IMR-90 (cell line): ENCODE measurements around the gene KRTAP9-1. TPM values are rescaled to one million over a fixed set of nuclear protein-coding genes. Genes with fewer than 3 reads are reported as not detected.

ENCODE experiments used
- ATAC-seq: fragments of 200-7000 bp; cut with Tn5 transposase; 2 replicates; pipeline ENCODE4 v1.9.1; 2020; ENCODE audit warnings: low read depth, mild to moderate bottlenecking, moderate library complexity
- BruUV-seq: library from RNA; stranded (reverse); fragments of 400-500 nt; replicated peaks from 2 replicates; lab custom pipeline; 2021; lab: Mats Ljungman, UMichigan
- CTCF ChIA-PET: fragments of 300-600 bp; formaldehyde crosslinking; extraction: SDS; loops from one replicate; lab custom pipeline; 2021; ENCODE audit warnings: antibody characterized with exemption; lab: Yijun Ruan, JAX
- POLR2A ChIA-PET: fragments of 300-600 bp; sonication (Branson Sonifier 250); formaldehyde crosslinking; loops from one replicate; lab custom pipeline; 2022; ENCODE audit warnings: antibody characterized with exemption; ENCODE audit not compliant: unreplicated experiment; lab: Charles Lee
- DNase-seq: peaks from one replicate; pipeline ENCODE4 v3.0.0; 2013
- H2AFZ ChIP-seq: replicated peaks from 2 replicates; pipeline ENCODE3; 2013; ENCODE audit warnings: low read length, mild to moderate bottlenecking; ENCODE audit not compliant: poor library complexity
- H2AK5ac ChIP-seq: 2 replicates; pipeline ENCODE4 v1.6.1; 2013; ENCODE audit warnings: low read depth, low read length, inconsistent platforms
- H2AK9ac ChIP-seq: replicated peaks from 2 replicates; pipeline ENCODE3; 2013; ENCODE audit warnings: mild to moderate bottlenecking, low read depth, low read length, moderate library complexity; ENCODE audit not compliant: poor library complexity
- H2BK120ac ChIP-seq: 2 replicates; pipeline ENCODE4 v1.6.1; 2013; ENCODE audit warnings: low read depth, low read length, inconsistent platforms
- H2BK15ac ChIP-seq: 3 replicates; pipeline ENCODE4 v1.6.1; 2013; ENCODE audit warnings: low read depth, low read length, inconsistent platforms
- H2BK20ac ChIP-seq: 2 replicates; pipeline ENCODE4 v1.6.1; 2013; ENCODE audit warnings: low read depth, mild to moderate bottlenecking, inconsistent platforms, low read length, moderate library complexity
- H2BK5ac ChIP-seq: 2 replicates; pipeline ENCODE4 v1.6.1; 2013; ENCODE audit warnings: mild to moderate bottlenecking, low read depth, low read length, inconsistent platforms; ENCODE audit not compliant: poor library complexity, severe bottlenecking
- H3K14ac ChIP-seq: replicated peaks from 2 replicates; pipeline ENCODE4 v1.6.1; 2013; ENCODE audit warnings: low read depth, low read length, inconsistent platforms
- H3K18ac ChIP-seq: 2 replicates; pipeline ENCODE4 v1.6.1; 2013; ENCODE audit warnings: low read depth, low read length, control low read depth
- H3K23ac ChIP-seq: 2 replicates; pipeline ENCODE4 v1.6.1; 2013; ENCODE audit warnings: low read depth, low read length, inconsistent platforms
- H3K27ac ChIP-seq: 2 replicates; pipeline ENCODE4 v1.5.1; 2013; ENCODE audit warnings: mild to moderate bottlenecking, control low read depth, low read length; ENCODE audit not compliant: insufficient read depth
- H3K27me3 ChIP-seq: 2 replicates; pipeline ENCODE4 v1.6.1; 2013; ENCODE audit warnings: low read length; ENCODE audit not compliant: control insufficient read depth, insufficient read depth
- H3K36me3 ChIP-seq: 2 replicates; pipeline ENCODE4 v1.6.1; 2013; ENCODE audit warnings: low read length, mixed read lengths; ENCODE audit not compliant: control insufficient read depth, insufficient read depth
- H3K4ac ChIP-seq: 2 replicates; pipeline ENCODE4 v1.6.1; 2013; ENCODE audit warnings: low read depth, low read length, inconsistent platforms
- H3K4me1 ChIP-seq: 2 replicates; pipeline ENCODE4 v1.6.1; 2013; ENCODE audit warnings: low read length, mixed read lengths; ENCODE audit not compliant: control insufficient read depth, insufficient read depth
- H3K4me2 ChIP-seq: 2 replicates; pipeline ENCODE4 v1.6.1; 2013; ENCODE audit warnings: low read depth, mild to moderate bottlenecking, control low read depth, low read length, moderate library complexity
- H3K4me3 ChIP-seq: 2 replicates; pipeline ENCODE4 v1.5.1; 2013; ENCODE audit warnings: low read depth, mild to moderate bottlenecking, control low read depth, low read length, moderate library complexity; ENCODE audit not compliant: insufficient read depth
- H3K56ac ChIP-seq: 2 replicates; pipeline ENCODE4 v1.6.1; 2013; ENCODE audit warnings: low read length, inconsistent platforms; ENCODE audit not compliant: insufficient read depth; ENCODE audit errors: extremely low read depth
- H3K79me1 ChIP-seq, 2 experiments: 2 replicates each; pipeline ENCODE4 v1.6.1; 2013; ENCODE audit warnings: low read length in 2 of 2, inconsistent platforms in 1 of 2, low read depth in 1 of 2
- H3K9ac ChIP-seq: 2 replicates; pipeline ENCODE4 v1.6.1; 2013; ENCODE audit warnings: low read depth, low read length, control low read depth
- H3K9me1 ChIP-seq: 2 replicates; pipeline ENCODE4 v1.6.1; 2013; ENCODE audit warnings: low read length, inconsistent platforms; ENCODE audit not compliant: insufficient read depth
- H3K9me3 ChIP-seq: 2 replicates; pipeline ENCODE4 v1.6.1; 2013; ENCODE audit warnings: low read length; ENCODE audit not compliant: control insufficient read depth, insufficient read depth
- H4K20me1 ChIP-seq: 2 replicates; pipeline ENCODE4 v1.6.1; 2013; ENCODE audit warnings: low read length, inconsistent platforms; ENCODE audit not compliant: insufficient read depth
- H4K5ac ChIP-seq: 2 replicates; pipeline ENCODE4 v1.6.1; 2013; ENCODE audit warnings: mild to moderate bottlenecking, low read depth, low read length, control low read depth
- H4K8ac ChIP-seq, 2 experiments: 2 replicates each; pipeline ENCODE4 v1.6.1; 2013; ENCODE audit warnings: low read depth in 2 of 2, low read length in 2 of 2, control low read depth in 1 of 2, inconsistent platforms in 1 of 2
- H4K91ac ChIP-seq: 2 replicates; pipeline ENCODE4 v1.6.1; 2013; ENCODE audit warnings: low read depth, low read length, inconsistent platforms; ENCODE audit not compliant: insufficient read depth
- BHLHE40 ChIP-seq: fragments of 150-350 bp; IDR thresholded peaks from 2 replicates; pipeline ENCODE4 v1.6.1; 2016; ENCODE audit warnings: mild to moderate bottlenecking, low read depth, low read length
- CEBPB ChIP-seq: IDR thresholded peaks from 2 replicates; pipeline ENCODE4 v1.6.1; 2012; ENCODE audit warnings: low read depth, low read length, improper control_type of control experiment
- CHD1 ChIP-seq: IDR thresholded peaks from 2 replicates; pipeline ENCODE4 v1.6.1; 2012; ENCODE audit warnings: low read depth, low read length, improper control_type of control experiment
- FOS ChIP-seq: fragments of 150-350 bp; IDR thresholded peaks from 2 replicates; pipeline ENCODE4 v1.6.1; 2016; ENCODE audit warnings: low read depth, low read length
- MAFK ChIP-seq: IDR thresholded peaks from 2 replicates; pipeline ENCODE4 v1.6.1; 2012; ENCODE audit warnings: low read depth, low read length, improper control_type of control experiment
- MAZ ChIP-seq: IDR thresholded peaks from 2 replicates; pipeline ENCODE4 v1.6.1; 2012; ENCODE audit warnings: low read depth, mild to moderate bottlenecking, low read length, improper control_type of control experiment, moderate library complexity, borderline replicate concordance
- MXI1 ChIP-seq: IDR thresholded peaks from 2 replicates; pipeline ENCODE4 v1.6.1; 2012; ENCODE audit warnings: low read depth, mild to moderate bottlenecking, low read length, moderate library complexity, borderline replicate concordance
- NFE2L2 ChIP-seq: fragments of 150-350 bp; IDR thresholded peaks from 2 replicates; pipeline ENCODE4 v1.6.1; 2016; ENCODE audit warnings: low read depth, mild to moderate bottlenecking, low read length
- POLR2A ChIP-seq: IDR thresholded peaks from 2 replicates; pipeline ENCODE4 v1.6.1; 2012; ENCODE audit warnings: mild to moderate bottlenecking, low read depth, low read length
- RAD21 ChIP-seq: IDR thresholded peaks from 2 replicates; pipeline ENCODE4 v1.6.1; 2012; ENCODE audit warnings: low read length, improper control_type of control experiment
- RCOR1 ChIP-seq: IDR thresholded peaks from 2 replicates; pipeline ENCODE4 v1.6.1; 2012; ENCODE audit warnings: mild to moderate bottlenecking, low read length, improper control_type of control experiment; ENCODE audit not compliant: insufficient replicate concordance
- RFX5 ChIP-seq: IDR thresholded peaks from 2 replicates; pipeline ENCODE4 v1.8.0; 2012; ENCODE audit warnings: low read depth, mild to moderate bottlenecking, low read length, moderate library complexity
- SMC3 ChIP-seq: fragments of 150-350 bp; IDR thresholded peaks from 2 replicates; pipeline ENCODE4 v1.6.1; 2016; ENCODE audit warnings: low read depth, mild to moderate bottlenecking, antibody characterized with exemption, low read length, moderate library complexity
- WGBS, 2 experiments: methylation state at CpG; one replicate each; pipeline versions ENCODE4 v1.1.5 to v1.1.7; 2013; ENCODE audit warnings: missing lambda C conversion rate in 2 of 2; ENCODE audit not compliant: insufficient read length in 1 of 2; ENCODE audit errors: extremely low coverage in 2 of 2; 5-methylcytosine and 5-hydroxymethylcytosine counted together
- dilution Hi-C: fragments of 300-500 bp; cut with HindIII; formaldehyde crosslinking; loops from one replicate; pipeline ENCODE4 v1.14.3; 2018; ENCODE audit warnings: low sequenced_read_pairs; ENCODE audit not compliant: unreplicated experiment
- in situ Hi-C: fragments of 300-500 bp; cut with MboI; formaldehyde crosslinking; loops from 3 replicates; pipeline ENCODE4 v1.14.3; 2019; ENCODE audit warnings: low sequenced_read_pairs, inconsistent platforms, mixed read lengths
- intact Hi-C: fragments of 100-400 bp; cut with micrococcal nuclease; formaldehyde crosslinking; loops from 2 replicates; pipeline ENCODE4 v1.10.0; 2022
- polyA plus RNA-seq, 3 experiments: library from polyadenylated mRNA; depleted of rRNA; stranded (reverse); fragments of >200 nt; gene quantifications; 2 replicates each; pipeline ENCODE4 v1.2.3, GENCODE V29; 2012; ENCODE audit warnings: low replicate concordance in 1 of 3
- total RNA-seq: library from RNA; depleted of rRNA; stranded (reverse); fragments of >200 nt; gene quantifications from 2 replicates; pipeline ENCODE4 v1.2.3, GENCODE V29; 2012
- TF ChIP-seq, protein P1 (sequence below): fragments of 150-350 bp; IDR thresholded peaks from 2 replicates; pipeline ENCODE4 v1.6.1; 2016; ENCODE audit warnings: low read depth, mild to moderate bottlenecking, low read length, moderate library complexity, borderline replicate concordance
- TF ChIP-seq, protein P2 (sequence below): fragments of 150-350 bp; IDR thresholded peaks from 2 replicates; pipeline ENCODE4 v1.6.1; 2017; ENCODE audit warnings: mild to moderate bottlenecking, antibody characterized with exemption, low read length, low read depth
- TF ChIP-seq, protein P3 (sequence below): conservative IDR thresholded peaks from 2 replicates; pipeline ENCODE4 v1.5.1; 2012; ENCODE audit warnings: mild to moderate bottlenecking, low read depth, low read length, improper control_type of control experiment

Gene KRTAP9-1
- total and polyA plus RNA-seq, 2 of the 4 experiments (the other 2 are of a cell fraction) = not detected

DNA sequence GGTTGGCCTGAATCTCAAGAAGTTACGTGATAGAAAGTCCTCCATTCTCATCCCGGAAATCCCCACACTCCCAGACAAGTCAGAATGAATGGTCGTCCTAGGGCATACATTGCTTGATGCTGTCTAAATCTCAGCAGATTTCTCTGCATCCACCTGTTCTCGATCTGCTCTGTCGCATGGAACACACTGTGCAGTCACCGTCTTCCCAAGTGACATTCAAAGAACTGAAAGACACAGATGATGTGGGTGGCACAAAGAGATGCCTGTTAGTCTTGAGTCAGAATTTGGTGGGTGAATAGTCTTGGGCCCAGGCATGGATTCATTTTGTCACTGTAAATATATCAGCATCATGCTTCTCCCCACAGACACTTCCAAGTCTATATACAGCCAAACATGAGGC is 42.0 kb downstream of the KRTAP9-1 start:
- ChIA-PET POLR2A (no interaction called here), CTCF (no interaction called here)
- Histone ChIP-seq H3K27me3 (peaks cover 2% of the 10 kb centered on the region), H3K4ac (no peak overlapping the region), H3K9me3 (no peaks in the 10 kb centered on the region), H3K4me1 (no peaks in the 10 kb centered on the region), H3K23ac (no peak overlapping the region), H3K27ac (no peak overlapping the region), H4K5ac (no peak overlapping the region), H3K18ac (no peak overlapping the region), H2BK20ac (no peak overlapping the region), H3K14ac (no peak overlapping the region), H2AK5ac (no peak overlapping the region), H3K79me1 (no peaks in the 10 kb centered on the region), H3K4me3 (no peak overlapping the region), H4K20me1 (no peaks in the 10 kb centered on the region), H3K36me3 (no peaks in the 10 kb centered on the region), H2AK9ac (no peak overlapping the region), H2BK5ac (no peak overlapping the region), H2AFZ (no peak overlapping the region), H2BK120ac (no peak overlapping the region), H4K91ac (no peak overlapping the region), H2BK15ac (no peak overlapping the region), H3K9me1 (no peaks in the 10 kb centered on the region), H3K56ac (no peak overlapping the region), H3K4me2 (no peak overlapping the region), H4K8ac (no peak overlapping the region), H3K9ac (no peak overlapping the region)
- dilution Hi-C loops (no loop called here), in situ Hi-C loops (no loop called here), intact Hi-C loops (no loop called here)
- no peak for ATAC-seq
- BruUV-seq = no TSS peak
- DNase-seq = no peak
- TF ChIP-seq, protein P1, sequence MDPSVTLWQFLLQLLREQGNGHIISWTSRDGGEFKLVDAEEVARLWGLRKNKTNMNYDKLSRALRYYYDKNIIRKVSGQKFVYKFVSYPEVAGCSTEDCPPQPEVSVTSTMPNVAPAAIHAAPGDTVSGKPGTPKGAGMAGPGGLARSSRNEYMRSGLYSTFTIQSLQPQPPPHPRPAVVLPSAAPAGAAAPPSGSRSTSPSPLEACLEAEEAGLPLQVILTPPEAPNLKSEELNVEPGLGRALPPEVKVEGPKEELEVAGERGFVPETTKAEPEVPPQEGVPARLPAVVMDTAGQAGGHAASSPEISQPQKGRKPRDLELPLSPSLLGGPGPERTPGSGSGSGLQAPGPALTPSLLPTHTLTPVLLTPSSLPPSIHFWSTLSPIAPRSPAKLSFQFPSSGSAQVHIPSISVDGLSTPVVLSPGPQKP = no peak
- TF ChIP-seq CHD1 (no peak), SMC3 (no peak), FOS (no peak), MXI1 (no peak), BHLHE40 (no peak), MAFK (no peak), POLR2A (no peak), RCOR1 (no peak), RAD21 (no peak), RFX5 (no peak), CEBPB (no peak), MAZ (no peak), NFE2L2 (no peak)
- TF ChIP-seq, protein P2, sequence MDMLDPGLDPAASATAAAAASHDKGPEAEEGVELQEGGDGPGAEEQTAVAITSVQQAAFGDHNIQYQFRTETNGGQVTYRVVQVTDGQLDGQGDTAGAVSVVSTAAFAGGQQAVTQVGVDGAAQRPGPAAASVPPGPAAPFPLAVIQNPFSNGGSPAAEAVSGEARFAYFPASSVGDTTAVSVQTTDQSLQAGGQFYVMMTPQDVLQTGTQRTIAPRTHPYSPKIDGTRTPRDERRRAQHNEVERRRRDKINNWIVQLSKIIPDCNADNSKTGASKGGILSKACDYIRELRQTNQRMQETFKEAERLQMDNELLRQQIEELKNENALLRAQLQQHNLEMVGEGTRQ = no peak
- TF ChIP-seq, protein P3, sequence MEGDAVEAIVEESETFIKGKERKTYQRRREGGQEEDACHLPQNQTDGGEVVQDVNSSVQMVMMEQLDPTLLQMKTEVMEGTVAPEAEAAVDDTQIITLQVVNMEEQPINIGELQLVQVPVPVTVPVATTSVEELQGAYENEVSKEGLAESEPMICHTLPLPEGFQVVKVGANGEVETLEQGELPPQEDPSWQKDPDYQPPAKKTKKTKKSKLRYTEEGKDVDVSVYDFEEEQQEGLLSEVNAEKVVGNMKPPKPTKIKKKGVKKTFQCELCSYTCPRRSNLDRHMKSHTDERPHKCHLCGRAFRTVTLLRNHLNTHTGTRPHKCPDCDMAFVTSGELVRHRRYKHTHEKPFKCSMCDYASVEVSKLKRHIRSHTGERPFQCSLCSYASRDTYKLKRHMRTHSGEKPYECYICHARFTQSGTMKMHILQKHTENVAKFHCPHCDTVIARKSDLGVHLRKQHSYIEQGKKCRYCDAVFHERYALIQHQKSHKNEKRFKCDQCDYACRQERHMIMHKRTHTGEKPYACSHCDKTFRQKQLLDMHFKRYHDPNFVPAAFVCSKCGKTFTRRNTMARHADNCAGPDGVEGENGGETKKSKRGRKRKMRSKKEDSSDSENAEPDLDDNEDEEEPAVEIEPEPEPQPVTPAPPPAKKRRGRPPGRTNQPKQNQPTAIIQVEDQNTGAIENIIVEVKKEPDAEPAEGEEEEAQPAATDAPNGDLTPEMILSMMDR = no peak
- no CpG with 5 or more reads among the region's 6 CpGs for WGBS, 2 experiments
